Suppressor macrophage treated with lipopolysaccharide for 1 hour (primary cell): ENCODE results near the gene CXCL5.
A peak's percentile ranks its signal among the peaks of the same experiment; 100 is the strongest.
"Not testable (repeated sequence)": the region's sequence is repeated elsewhere in the genome, so short reads cannot be mapped to it uniquely, and the experiment has no call there.

ENCODE experiments used
- DNase-seq, 3 donors: peaks; one replicate each; pipeline ENCODE4 v3.0.0-alpha.2; 2020 to 2022

Gene CXCL5

GRCh38 chr4:73967866-73968265, 30.6 kb downstream of the CXCL5 start:
- no peak for DNase-seq

GRCh38 chr4:73964862-73965611, 33.4 kb downstream of the CXCL5 start:
- no peak for DNase-seq

GRCh38 chr4:73962724-73963123, 35.8 kb downstream of the CXCL5 start:
- no peak for DNase-seq

- not testable (repeated sequence) for DNase-seq
These were observed 39.4 kb downstream of the CXCL5 start for GRCh38 chr4:73959041-73959440.

- no peak for DNase-seq
These were observed 46.1 kb downstream of the CXCL5 start for GRCh38 chr4:73952352-73952751.

GRCh38 chr4:73950376-73950920, 48.0 kb downstream of the CXCL5 start:
- DNase-seq: not testable (repeated sequence)

GRCh38 chr4:73948990-73949706, 49.3 kb downstream of the CXCL5 start:
- DNase-seq: no peak

GRCh38 chr4:73948291-73948690, 50.2 kb downstream of the CXCL5 start:
- peak in 2 of 3 donors; percentile 47 to 69 for DNase-seq

GRCh38 chr4:73947239-73947985, 51.1 kb downstream of the CXCL5 start:
- DNase-seq: no peak

GRCh38 chr4:73945674-73946449, 52.6 kb downstream of the CXCL5 start:
- DNase-seq: no peak
